ENCODE data around the gene MT2A.
A peak's percentile ranks its signal among the peaks of the same experiment; 100 is the strongest.
"Not testable (repeated sequence)": the region's sequence is repeated elsewhere in the genome, so short reads cannot be mapped to it uniquely, and the experiment has no call there.

MT2A gene

DNA sequence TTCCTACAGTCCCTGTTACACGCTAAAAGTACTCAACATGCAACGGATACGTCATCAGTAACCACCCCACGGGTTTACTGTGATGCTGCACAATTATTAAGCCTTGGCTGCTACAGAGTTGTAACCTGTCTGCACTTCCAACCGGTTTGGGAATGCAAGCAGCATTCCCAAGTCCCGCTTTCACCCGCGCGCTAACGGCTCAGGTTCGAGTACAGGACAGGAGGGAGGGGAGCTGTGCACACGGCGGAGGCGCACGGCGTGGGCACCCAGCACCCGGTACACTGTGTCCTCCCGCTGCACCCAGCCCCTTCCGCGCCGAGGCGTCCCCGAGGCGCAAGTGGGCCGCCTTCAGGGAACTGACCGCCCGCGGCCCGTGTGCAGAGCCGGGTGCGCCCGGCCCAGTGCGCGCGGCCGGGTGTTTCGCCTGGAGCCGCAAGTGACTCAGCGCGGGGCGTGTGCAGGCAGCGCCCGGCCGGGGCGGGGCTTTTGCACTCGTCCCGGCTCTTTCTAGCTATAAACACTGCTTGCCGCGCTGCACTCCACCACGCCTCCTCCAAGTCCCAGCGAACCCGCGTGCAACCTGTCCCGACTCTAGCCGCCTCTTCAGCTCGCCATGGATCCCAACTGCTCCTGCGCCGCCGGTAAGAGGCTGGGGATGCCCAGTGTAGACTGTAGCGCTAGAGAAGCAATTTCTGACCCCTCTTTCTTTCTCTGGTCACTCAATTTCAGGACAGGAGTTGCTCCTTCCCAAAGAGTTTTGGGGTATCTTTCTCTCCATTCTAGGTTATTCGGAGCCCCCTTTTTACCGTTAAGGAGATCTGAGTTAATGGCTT is at the start of gene MT2A:
TSS of gene MT2A (plus strand) at position 542 of the 833 bp plus-strand sequence. CDS start at position 614, 72 bp downstream.
- peak; percentile 55 to 74 for DNase-seq (ENCODE audit: low read depth in 2 of 2, low spot score in 1 of 2)

DNA sequence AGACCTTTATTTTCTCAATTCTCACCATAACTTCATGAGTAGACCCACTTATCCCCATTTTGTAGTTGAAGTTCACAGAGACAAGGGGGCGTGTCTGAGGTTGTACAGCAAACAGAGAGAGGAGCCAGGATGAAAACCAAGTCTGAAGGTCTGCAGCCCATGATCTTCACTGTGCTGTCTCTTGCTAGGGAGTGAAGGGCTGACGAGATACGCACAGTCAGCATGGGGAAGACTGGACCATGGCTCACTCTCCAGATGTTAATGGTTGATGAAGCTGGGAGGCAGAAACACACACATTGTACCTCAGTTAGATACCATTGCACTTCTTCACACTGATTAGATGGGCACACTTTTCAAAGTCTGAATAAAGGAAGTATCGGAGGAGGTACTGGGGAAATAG is 49.3 kb upstream of the MT2A start:
- no peak for DNase-seq (ENCODE audit: low read depth in 2 of 2, low spot score in 1 of 2)

DNA sequence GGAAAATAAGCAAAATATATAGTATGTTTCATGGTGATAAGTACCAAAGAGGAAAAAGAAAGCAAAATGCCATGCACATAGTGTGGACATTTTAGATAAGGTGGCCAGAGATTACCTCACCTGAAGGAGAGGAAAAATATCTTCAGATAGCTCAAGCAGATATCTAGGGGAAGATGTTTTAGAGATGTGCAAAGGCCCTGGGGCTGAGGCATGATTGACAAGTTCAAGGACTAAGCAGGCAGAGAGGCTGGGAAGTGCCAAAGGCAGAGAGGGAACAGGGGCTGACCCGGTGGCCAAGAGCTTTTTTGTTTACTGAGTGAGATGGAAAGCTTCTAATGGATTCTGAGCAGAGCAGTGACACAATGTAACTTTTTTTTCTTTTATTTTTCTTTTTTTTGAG is 47.9 kb upstream of the MT2A start:
- no peak for DNase-seq (ENCODE audit: low read depth in 2 of 2, low spot score in 1 of 2)

DNA sequence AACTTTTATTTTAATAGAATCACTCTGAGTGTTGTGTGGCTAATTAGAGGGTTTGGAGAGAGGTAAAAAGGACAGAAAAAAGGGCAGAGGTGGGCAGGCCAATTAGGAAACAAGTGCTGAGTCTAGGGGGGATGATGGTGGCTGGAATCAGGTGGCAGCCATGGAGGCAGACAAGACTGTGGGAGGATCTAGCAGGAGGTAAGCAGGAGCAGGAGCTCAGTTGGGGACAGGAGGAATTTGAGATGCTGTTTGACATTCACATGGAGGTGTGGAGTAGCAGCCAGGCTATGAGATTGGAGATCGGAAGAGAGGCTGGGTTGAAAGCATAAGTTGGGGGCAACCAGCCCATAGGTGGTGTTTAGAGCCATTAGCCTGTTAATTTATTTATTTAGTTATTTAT is 47.3 kb upstream of the MT2A start:
- DNase-seq (ENCODE audit: low read depth in 2 of 2, low spot score in 1 of 2) = no peak

DNA sequence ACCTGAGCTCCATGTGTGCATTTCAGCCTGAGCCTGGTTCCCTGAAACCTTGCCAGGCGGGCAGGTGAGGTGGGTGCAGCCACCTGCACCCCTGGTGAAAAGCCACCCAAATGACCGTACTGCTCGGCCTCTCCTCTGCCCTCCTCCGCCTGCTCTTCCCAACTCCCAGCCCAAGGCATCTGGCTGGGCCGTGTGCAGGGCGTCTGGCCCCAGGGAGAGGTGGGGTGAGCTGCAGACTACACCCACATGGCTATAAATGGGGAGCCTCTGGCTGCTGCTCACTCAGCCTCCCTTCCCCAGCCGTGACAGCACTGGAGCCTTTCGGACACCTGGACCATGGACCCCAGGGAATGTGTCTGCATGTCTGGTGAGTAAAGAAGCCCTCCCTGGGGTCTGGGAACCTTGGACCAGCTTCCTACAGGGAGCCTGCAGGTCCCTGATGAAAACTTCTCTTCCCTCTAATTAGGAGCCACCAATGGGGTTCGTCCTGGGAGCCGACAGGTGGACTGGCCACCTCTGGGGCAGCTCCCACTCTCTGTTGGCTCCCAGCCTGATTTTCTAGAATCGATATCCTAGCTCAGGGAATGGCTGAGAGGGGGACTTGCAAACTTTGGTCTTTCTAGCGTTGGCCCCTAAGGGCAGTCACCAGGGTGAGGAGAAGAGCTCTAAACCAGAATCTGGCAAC is 43.4 kb upstream of the MT2A start, which contains the start of gene MT4:
TSS of gene MT4 (plus strand) at position 281 of the 685 bp plus-strand sequence. CDS start at position 337, 56 bp downstream.
- no peak for DNase-seq (ENCODE audit: low read depth in 2 of 2, low spot score in 1 of 2)

DNA sequence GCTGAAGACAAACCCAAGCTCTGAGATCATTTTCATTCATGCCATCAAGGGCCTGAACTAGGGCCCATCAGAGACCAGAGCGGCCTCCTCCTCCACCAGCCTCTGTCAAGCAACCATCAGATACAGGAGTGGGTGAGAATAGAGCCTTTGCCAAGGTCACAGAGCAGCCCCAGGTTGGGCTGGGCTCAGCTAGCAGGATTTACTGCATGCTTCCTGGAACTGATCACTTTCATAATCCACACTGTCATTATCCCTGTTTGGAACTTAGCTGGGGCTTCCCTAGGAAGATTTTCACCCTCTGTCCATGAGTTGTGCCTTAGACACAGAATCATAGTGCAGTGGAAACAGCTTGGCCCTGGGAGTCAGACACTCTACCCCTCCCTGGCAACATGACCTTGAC is 38.4 kb upstream of the MT2A start:
- no peak for DNase-seq (ENCODE audit: low read depth in 2 of 2, low spot score in 1 of 2)

DNA sequence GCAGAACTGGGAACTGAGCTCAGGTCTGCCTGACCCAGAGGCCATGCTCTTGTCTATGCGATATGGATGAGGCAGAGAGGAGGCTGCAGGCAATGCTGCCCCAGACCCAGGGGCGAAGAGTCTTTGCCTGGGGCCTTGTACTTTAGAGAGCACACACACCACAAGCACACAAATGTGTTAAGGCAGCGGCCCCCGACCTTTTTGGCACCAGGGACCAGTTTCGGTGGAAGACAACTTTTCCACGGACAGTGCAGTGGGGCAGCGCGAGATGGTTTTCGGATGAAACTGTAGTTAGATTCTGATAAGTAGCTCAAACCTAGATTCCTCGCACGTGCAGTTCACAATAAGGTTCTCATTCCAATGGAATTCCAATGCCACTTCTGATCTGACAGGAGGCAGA is 36.9 kb upstream of the MT2A start:
- DNase-seq (ENCODE audit: low read depth in 2 of 2, low spot score in 1 of 2) = no peak

DNA sequence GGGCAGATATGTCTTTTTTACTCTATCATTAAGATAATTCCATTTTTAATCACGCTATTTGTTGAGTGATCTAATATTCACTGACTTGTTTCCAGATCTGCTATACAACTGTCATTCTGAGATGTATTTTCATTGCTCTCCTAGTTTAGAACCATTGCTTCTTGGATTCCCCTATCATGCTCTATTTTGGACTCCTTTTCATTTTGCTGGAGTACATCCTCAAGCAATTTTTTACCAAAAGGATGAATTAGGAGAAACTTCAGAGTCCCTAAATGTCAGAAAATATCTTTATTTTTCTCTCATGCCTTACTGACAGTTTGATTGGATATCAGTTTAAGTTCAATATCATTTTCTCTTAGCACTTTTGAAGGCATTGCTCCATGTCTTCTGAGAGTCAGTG is 33.8 kb upstream of the MT2A start:
- DNase-seq (ENCODE audit: low read depth in 2 of 2, low spot score in 1 of 2) = no peak

DNA sequence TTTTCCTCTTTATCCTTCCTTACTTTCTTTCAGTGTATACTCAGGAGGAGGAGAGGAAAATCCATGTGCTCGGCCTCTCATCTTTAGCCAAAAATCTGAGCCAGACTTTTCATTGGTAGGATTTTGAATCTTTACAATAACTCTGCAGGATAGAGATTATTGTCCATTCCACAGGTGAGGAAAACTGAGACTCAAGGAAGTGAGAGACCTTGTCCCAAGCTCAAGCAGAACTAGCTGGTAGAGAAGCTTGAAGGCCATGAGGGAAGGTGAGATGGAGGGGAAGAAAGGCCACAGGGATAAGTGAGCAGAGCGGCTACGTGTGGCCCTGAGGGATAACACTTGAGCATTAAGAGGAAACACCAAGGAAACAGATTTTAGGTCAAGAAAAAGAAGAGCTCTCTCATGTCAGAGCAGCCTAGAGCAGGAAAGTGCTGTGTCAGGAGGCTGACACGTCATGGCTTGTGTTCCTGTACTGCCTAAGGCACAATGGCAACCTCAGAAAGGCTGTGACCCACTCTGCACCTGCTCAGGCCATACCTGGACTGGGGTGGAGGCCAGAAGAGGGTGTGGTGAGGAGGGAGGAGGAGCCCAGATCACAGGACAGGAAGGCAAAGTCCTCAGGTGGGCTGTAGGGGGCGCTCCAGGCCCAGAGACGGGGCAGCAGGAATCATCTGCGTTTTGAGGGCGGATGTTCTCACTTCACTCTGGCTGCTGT is 31.6 kb upstream of the MT2A start:
- DNase-seq (ENCODE audit: low read depth in 2 of 2, low spot score in 1 of 2) = peak; percentile 47 to 74

DNA sequence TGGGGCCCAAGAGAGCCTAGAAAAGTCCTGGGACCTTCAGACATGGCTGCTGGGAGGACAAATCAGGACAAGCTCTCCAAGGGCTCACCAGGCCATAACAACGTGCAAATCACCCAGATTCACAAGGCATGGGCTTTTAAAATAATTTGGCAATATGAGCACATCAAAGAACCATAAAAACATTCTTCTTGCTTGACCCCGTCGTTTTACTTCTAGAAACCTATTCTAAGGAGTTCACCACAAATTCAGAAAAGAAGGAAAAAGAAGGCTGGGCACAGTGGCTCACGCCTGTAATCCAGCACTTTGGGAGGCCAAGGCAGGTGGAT is 31.1 kb upstream of the MT2A start:
- DNase-seq (ENCODE audit: low read depth in 2 of 2, low spot score in 1 of 2) = no peak

DNA sequence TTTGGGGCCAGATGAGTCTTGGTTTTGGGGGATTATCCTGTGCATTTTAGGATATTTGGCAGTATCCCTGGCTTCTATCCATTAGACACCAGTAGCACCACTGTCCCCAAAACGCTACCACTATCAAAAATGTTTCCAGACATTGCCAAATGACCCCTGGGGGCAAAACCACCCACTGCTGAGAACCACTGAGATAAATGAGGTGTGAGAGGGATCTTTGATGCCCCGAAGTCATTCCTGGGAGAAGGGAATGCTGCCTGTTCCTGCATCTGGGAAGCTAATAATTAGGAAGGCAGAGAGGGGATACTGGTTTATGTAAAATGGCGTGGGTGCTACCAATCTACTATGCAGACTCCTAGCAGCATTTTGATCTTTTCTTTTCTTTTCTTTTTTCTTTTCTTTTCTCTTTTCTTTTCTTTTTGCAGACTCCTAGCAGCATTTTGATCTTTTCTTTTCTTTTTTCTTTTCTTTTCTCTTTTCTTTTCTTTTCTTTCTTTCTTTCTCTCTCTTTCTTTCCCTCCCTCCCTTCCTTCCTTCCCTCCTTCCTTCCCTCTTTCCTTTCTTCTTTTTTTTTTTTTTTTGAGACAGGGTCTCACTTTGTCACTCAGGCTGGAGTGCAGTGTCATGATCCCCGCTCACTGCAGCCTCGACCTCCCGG is 27.9 kb upstream of the MT2A start:
- DNase-seq (ENCODE audit: low read depth in 2 of 2, low spot score in 1 of 2) = no peak

DNA sequence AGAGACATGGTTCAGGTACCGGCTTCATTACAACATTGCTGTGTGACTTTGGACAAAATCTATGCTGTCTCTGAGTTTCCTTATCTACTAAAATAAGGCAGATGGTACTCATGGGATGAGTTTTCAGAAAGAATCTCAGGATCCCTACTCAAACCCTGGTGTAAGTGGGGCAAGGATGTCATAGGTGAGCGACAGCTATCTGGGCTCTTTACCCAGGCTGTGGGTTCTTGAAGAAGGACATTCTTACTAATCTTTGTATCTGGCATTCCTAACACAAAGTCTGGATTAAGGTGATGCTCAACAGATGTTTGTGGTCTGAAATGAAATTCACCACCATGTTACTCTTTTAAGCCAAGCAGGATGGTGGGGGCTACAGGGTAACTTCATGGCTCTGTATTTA is 25.5 kb upstream of the MT2A start:
- DNase-seq (ENCODE audit: low read depth in 2 of 2, low spot score in 1 of 2) = not testable (repeated sequence)

DNA sequence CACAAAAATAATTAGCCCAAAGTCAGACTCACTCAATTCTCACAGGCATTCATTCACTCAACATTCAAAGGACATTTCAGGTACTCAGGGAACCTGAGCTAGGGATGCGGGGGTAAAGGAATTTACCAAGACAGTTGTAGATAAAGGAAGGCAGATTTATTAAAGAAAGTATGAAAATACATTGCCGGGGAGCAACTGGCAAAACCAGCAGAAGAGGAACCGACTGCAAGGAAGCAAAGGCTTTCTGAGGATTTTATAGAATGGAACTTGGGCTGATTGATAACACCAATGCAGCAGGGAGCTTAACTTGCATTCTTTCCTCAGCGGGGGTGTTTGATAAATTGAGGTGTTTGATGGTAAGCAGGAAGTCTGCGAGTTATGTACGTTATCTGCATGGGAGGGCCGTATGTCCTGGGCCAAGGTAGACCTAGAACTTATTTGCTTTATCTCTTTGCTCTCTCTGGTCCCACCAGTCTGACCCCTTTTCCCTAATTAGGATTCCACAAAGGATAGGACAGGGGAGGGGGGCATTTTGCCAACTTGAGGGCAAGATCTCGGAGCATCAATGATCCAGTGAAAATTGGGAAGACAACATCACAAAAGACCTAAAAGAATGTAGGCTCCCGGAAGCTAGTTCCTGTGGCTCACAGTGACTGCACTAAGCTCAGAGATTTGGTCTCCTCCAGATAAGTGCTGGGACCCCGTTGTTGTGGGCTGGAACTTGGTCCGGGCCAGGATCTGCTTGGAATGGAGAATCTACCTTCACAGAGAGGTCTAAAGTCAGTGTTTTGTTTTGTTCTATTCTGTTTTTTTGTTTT is 24.8 kb upstream of the MT2A start:
- DNase-seq (ENCODE audit: low read depth in 2 of 2, low spot score in 1 of 2) = no peak

DNA sequence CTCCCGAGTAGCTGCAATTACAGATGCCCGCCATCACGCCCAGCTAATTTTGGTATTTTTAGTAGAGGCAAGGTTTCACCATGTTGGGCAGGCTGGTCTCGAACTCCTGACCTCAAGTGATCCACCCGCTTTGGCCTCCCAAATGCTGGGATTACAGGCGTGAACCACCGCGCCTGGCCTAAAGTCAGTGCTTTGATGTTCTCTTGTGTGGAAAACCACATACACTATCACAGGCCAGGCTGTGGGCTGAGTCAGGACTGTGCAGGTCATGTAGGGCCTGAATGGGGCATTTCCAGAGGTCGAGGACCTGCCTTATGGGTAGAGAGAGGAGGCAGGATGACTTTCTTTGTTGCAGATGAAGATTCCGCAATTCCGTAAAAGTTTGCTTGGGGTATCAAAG is 24.1 kb upstream of the MT2A start:
- no peak for DNase-seq (ENCODE audit: low read depth in 2 of 2, low spot score in 1 of 2)

DNA sequence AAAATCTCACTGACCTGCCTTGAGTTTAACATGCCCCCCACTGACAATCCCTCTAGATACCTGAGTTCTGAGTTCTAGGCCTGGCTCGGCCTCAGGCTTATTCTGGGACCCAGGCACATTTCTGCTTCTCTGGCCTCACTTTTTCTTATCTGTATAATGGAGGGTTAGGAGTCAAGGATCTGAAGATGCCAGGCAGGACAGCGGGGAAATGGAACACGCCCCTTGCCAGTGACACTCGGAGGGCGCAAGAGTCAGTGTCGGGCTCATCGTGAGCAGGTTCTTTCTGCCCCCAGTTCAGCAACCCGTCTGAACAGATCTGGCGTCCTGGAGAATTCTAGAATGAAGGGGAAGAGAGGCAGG is 19.6 kb upstream of the MT2A start:
- DNase-seq (ENCODE audit: low read depth in 2 of 2, low spot score in 1 of 2) = no peak

DNA sequence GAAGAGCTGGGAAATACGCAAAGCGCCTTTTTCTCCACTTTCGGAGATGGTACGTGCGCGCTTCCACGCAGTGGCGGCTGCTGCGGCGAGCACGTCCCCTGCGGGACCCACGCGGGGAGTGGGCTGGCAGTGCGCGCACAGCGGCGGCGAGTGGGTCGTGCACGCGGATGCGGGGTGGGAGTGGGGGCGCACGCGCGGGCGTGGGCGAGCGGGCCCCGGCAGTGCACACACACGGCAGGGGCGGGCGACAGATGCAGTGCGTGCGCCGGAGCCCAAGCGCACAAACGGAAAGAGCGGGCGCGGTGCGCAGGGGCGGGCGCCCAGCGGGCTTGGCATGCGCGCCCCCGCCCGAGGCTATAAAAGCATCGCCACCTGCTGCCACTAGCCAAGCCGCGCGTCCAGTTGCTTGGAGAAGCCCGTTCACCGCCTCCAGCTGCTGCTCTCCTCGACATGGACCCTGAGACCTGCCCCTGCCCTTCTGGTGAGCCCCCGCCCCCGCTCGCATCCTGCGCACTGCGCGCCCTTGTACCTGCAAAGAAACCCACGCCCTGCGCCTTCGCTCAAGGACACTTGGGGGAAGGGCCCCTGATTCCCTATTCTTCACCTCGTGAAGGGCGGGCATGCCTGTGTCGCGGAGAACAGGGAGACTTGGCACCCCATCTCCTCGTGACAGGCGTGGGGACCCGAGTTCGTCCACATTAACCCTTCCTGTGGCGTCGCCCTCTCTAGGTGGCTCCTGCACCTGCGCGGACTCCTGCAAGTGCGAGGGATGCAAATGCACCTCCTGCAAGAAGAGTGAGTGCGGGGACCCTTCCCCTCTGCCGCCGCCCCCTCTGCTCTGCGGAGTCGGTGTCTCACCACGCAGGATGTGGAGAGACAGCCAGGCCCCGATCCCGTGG is 19.0 kb upstream of the MT2A start, which contains the start of gene MT3:
TSS of gene MT3 (plus strand) at position 388 of the 899 bp plus-strand sequence. CDS start at position 451, 63 bp downstream.
- DNase-seq (ENCODE audit: low read depth in 2 of 2, low spot score in 1 of 2) = no peak

DNA sequence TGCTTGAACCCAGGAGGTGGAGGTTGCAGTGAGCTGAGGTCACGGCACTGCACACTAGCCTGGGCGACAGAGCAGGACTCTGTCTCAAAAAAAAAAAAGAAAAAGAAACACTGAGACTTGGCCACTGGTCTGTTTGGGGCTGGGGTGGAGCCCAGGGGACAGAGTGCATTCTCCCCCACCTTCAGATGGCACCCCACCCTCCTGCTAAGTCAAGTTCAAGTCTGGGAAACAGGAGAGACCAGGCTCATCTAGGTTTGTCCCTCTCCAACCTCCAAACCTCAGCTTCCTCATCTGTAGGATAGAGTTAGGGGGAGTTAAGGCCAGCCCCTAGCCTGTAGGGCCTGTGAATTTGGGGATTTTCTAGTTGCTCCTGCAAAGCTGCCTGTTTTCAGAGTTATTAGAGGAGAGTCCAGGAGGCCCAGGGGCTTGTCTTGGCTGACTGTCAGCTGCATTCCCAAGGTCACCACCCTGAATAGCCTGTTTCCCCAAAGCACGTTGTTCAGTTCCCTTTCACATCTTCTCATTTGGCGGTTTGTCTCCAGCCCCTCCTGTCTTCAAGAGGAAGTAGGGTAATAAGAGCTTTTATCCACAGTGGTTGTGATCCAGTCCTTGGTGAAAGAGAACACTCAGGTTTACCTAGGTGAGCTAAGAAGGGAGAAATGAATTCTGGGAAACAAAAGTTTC is 16.9 kb upstream of the MT2A start:
- no peak for DNase-seq (ENCODE audit: low read depth in 2 of 2, low spot score in 1 of 2)

DNA sequence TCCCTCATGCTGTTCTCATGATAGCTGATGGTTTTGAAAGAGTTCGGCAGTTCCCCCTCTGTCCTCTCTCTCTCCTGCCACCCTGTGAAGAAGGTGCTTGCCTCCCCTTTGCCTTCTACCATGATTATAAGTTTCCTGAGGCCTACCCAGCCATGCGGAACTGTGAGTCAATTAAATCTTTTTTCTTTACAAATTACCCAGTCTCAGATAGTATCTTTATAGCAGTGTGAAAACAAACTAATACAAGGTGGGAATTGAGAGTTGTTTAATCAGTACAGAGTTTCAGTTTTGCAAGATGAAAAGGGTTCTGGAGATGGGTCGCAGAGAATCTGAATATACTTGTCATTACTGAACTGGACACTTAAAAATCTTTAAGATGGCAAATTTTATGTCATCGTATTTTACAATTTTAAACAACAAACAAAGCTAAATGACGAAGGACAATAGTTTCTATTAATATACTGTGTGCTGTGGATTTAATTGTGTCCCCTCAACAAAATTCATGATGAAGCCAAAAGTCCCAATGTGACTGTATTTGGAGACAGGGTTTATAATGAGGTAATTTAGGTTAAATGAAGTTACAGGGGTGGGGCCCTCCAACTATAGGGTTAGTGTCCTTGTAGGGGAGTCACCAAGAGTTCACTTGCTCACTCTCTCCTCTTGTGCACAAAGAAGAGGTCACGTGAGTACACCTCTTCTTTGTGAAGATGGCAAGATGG is 14.7 kb upstream of the MT2A start:
- no peak for DNase-seq (ENCODE audit: low read depth in 2 of 2, low spot score in 1 of 2)

DNA sequence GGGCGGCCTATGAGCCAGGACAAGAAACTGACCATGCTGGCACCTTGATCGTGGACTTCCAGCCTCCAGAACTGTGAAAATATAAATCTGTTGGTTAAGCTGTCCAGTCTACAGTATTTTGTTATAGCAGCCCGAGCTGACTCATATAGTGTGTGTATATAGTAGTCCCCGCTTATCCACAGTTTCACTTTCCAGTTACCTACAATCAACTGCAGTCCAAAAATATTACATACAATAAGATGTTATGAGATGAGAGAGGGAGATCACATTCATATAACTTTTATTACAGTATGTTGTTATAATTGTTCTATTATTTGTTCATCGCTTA is 14.1 kb upstream of the MT2A start:
- no peak for DNase-seq (ENCODE audit: low read depth in 2 of 2, low spot score in 1 of 2)

All from stimulated activated CD8-positive, alpha-beta memory T cell treated with anti-CD3 and anti-CD28 coated beads, Interleukin-4, amount 100 ng/mL, for 4 hours (primary cell).